ENCODE measurements around the gene GPHN. TPM values are rescaled to one million over a fixed set of nuclear protein-coding genes. Genes with fewer than 3 reads are reported as not detected.

GPHN gene
- total and polyA plus RNA-seq, 4 experiments from 2014 or later, result 9.0 to 18.8 (median 14.9) TPM

GRCh38 chr14:67173719-67174118 lies 665.8 kb downstream of the GPHN start:
- ChIA-PET POLR2A (ENCODE audit: partially characterized antibody) (no interaction called here), CTCF (ENCODE audit: partially characterized antibody) (no interaction called here)
- Mint-ChIP-seq H3K4me3 (no peak overlapping the region), H3K36me3 (peaks cover 52 to 84% of the 10 kb centered on the region in 2 donors), H3K27ac (no peak overlapping the region), H3K9me3 (peaks cover 6 to 74% (median 56%) of the 10 kb centered on the region in 8 donors), H3K27me3 (no peaks in the 10 kb centered on the region), H3K4me1 (no peaks in the 10 kb centered on the region)
- H3K36me3 ChIP-seq (ENCODE audit: insufficient read depth, low read length), result no peaks in the 10 kb centered on the region
- H3K27ac ChIP-seq (ENCODE audit: low read depth, low read length), result no peak overlapping the region
- no peak overlapping the region for H3K4me3 ChIP-seq (ENCODE audit: low read length in 2 of 2)
- intact Hi-C loops (cut with micrococcal nuclease), result no loop called here
- DNase-seq, result no peak
- no peaks in the 10 kb centered on the region for H3K27me3 ChIP-seq (ENCODE audit: insufficient read depth, low read length)
- H3K9me3 ChIP-seq (ENCODE audit: control insufficient read depth in 1 of 2, low read length in 2 of 2), result peaks cover 0 to 11% of the 10 kb centered on the region in 2 donors
- no peaks in the 10 kb centered on the region for H3K4me1 ChIP-seq (ENCODE audit: insufficient read depth, low read length)

GRCh38 chr14:67186172-67186768 lies 678.3 kb downstream of the GPHN start:
- H3K27me3 Mint-ChIP-seq, result no peaks in the 10 kb centered on the region
- H3K4me1 ChIP-seq (ENCODE audit: insufficient read depth, low read length), result peaks cover 16% of the 10 kb centered on the region
- intact Hi-C loops (cut with micrococcal nuclease), result no loop called here
- no peaks in the 10 kb centered on the region for H3K27me3 ChIP-seq (ENCODE audit: insufficient read depth, low read length)
- H3K4me1 Mint-ChIP-seq, result peaks cover 7 to 16% (median 9%) of the 10 kb centered on the region in 4 donors
- peak in 2 of 5 donors; percentile 2 to 5 for DNase-seq
- no peaks in the 10 kb centered on the region for H3K9me3 Mint-ChIP-seq
- H3K36me3 Mint-ChIP-seq, result peaks cover 5 to 8% of the 10 kb centered on the region in 2 donors
- no peaks in the 10 kb centered on the region for H3K9me3 ChIP-seq (ENCODE audit: control insufficient read depth in 1 of 2, low read length in 2 of 2)
- no peak overlapping the region for H3K4me3 Mint-ChIP-seq
- CTCF ChIA-PET (ENCODE audit: partially characterized antibody), result interaction anchor here (1.3 kb wide), 1 partner anchor 100 kb away, joined by 3 read pairs; no protein-coding TSS in a partner anchor
- no peak overlapping the region for H3K4me3 ChIP-seq (ENCODE audit: low read length in 2 of 2)
- POLR2A ChIA-PET (ENCODE audit: partially characterized antibody), result no interaction called here
- H3K27ac ChIP-seq (ENCODE audit: low read depth, low read length), result no peak overlapping the region
- H3K36me3 ChIP-seq (ENCODE audit: insufficient read depth, low read length), result no peaks in the 10 kb centered on the region
- no peak overlapping the region for H3K27ac Mint-ChIP-seq

- Histone ChIP-seq H3K4me1 (ENCODE audit: insufficient read depth, low read length) (peaks cover 16% of the 10 kb centered on the region), H3K36me3 (ENCODE audit: insufficient read depth, low read length) (no peaks in the 10 kb centered on the region), H3K27ac (ENCODE audit: low read depth, low read length) (no peak overlapping the region), H3K4me3 (ENCODE audit: low read length in 2 of 2) (no peak overlapping the region), H3K27me3 (ENCODE audit: insufficient read depth, low read length) (no peaks in the 10 kb centered on the region), H3K9me3 (ENCODE audit: control insufficient read depth in 1 of 2, low read length in 2 of 2) (no peaks in the 10 kb centered on the region)
- intact Hi-C loops (cut with micrococcal nuclease), result no loop called here
- H3K4me3 Mint-ChIP-seq, result no peak overlapping the region
- no peaks in the 10 kb centered on the region for H3K27me3 Mint-ChIP-seq
- CTCF ChIA-PET (ENCODE audit: partially characterized antibody), result interaction anchor here (0.9 to 1.3 kb wide), 2 partner anchors 10 to 99 kb away, joined by 3 read pairs; no protein-coding TSS in a partner anchor
- no peak overlapping the region for H3K27ac Mint-ChIP-seq
- peak in 2 of 5 donors; percentile 3 to 8 for DNase-seq
- peaks cover 7 to 16% (median 9%) of the 10 kb centered on the region in 4 donors for H3K4me1 Mint-ChIP-seq
- H3K36me3 Mint-ChIP-seq, result peaks cover 2 to 3% of the 10 kb centered on the region in 2 donors
- H3K9me3 Mint-ChIP-seq, result no peaks in the 10 kb centered on the region
- POLR2A ChIA-PET (ENCODE audit: partially characterized antibody), result no interaction called here
These were observed 679.0 kb downstream of the GPHN start for GRCh38 chr14:67186789-67187584.

- intact Hi-C loops (cut with micrococcal nuclease), result no loop called here
These were observed 679.9 kb downstream of the GPHN start for GRCh38 chr14:67187826-67188225.

GRCh38 chr14:67188326-67188725 lies 680.4 kb downstream of the GPHN start:
- Mint-ChIP-seq H3K27ac (no peak overlapping the region), H3K36me3 (no peaks in the 10 kb centered on the region), H3K4me1 (peaks cover 7 to 16% (median 9%) of the 10 kb centered on the region in 4 donors), H3K4me3 (peak overlapping the region in 1 of 8 donors; percentile 2), H3K27me3 (no peaks in the 10 kb centered on the region), H3K9me3 (no peaks in the 10 kb centered on the region)
- H3K4me3 ChIP-seq (ENCODE audit: low read length in 2 of 2), result no peak overlapping the region
- CTCF ChIA-PET (ENCODE audit: partially characterized antibody), result no interaction called here
- intact Hi-C loops (cut with micrococcal nuclease), result no loop called here
- H3K9me3 ChIP-seq (ENCODE audit: control insufficient read depth in 1 of 2, low read length in 2 of 2), result no peaks in the 10 kb centered on the region
- no peaks in the 10 kb centered on the region for H3K36me3 ChIP-seq (ENCODE audit: insufficient read depth, low read length)
- POLR2A ChIA-PET (ENCODE audit: partially characterized antibody), result no interaction called here
- H3K4me1 ChIP-seq (ENCODE audit: insufficient read depth, low read length), result peaks cover 16% of the 10 kb centered on the region
- no peak for DNase-seq
- H3K27ac ChIP-seq (ENCODE audit: low read depth, low read length), result no peak overlapping the region
- H3K27me3 ChIP-seq (ENCODE audit: insufficient read depth, low read length), result no peaks in the 10 kb centered on the region

More at GRCh38 chr14:67187826-67188225, 679.9 kb downstream of the GPHN start:
- H3K4me1 Mint-ChIP-seq, result peaks cover 7 to 16% (median 9%) of the 10 kb centered on the region in 4 donors
- H3K4me3 ChIP-seq (ENCODE audit: low read length in 2 of 2), result no peak overlapping the region
- H3K27ac Mint-ChIP-seq, result no peak overlapping the region
- no peak overlapping the region for H3K27ac ChIP-seq (ENCODE audit: low read depth, low read length)
- ChIA-PET CTCF (ENCODE audit: partially characterized antibody) (interaction anchor here (0.9 kb wide), 1 partner anchor 9 kb away, joined by 3 read pairs; no protein-coding TSS in a partner anchor), POLR2A (ENCODE audit: partially characterized antibody) (no interaction called here)
- peaks cover 16% of the 10 kb centered on the region for H3K4me1 ChIP-seq (ENCODE audit: insufficient read depth, low read length)
- H3K36me3 ChIP-seq (ENCODE audit: insufficient read depth, low read length), result no peaks in the 10 kb centered on the region
- no peaks in the 10 kb centered on the region for H3K36me3 Mint-ChIP-seq
- no peaks in the 10 kb centered on the region for H3K27me3 Mint-ChIP-seq
- no peaks in the 10 kb centered on the region for H3K9me3 Mint-ChIP-seq
- DNase-seq, result no peak
- no peaks in the 10 kb centered on the region for H3K9me3 ChIP-seq (ENCODE audit: control insufficient read depth in 1 of 2, low read length in 2 of 2)
- H3K27me3 ChIP-seq (ENCODE audit: insufficient read depth, low read length), result no peaks in the 10 kb centered on the region
- no peak overlapping the region for H3K4me3 Mint-ChIP-seq

GRCh38 chr14:67191768-67192290 lies 683.9 kb downstream of the GPHN start:
- CTCF ChIA-PET (ENCODE audit: partially characterized antibody), result no interaction called here
- Mint-ChIP-seq H3K27me3 (no peaks in the 10 kb centered on the region), H3K27ac (no peak overlapping the region), H3K36me3 (no peaks in the 10 kb centered on the region), H3K9me3 (no peaks in the 10 kb centered on the region), H3K4me1 (peaks cover 5 to 8% (median 7%) of the 10 kb centered on the region in 4 donors), H3K4me3 (no peak overlapping the region)
- H3K27ac ChIP-seq (ENCODE audit: low read depth, low read length), result no peak overlapping the region
- no peaks in the 10 kb centered on the region for H3K36me3 ChIP-seq (ENCODE audit: insufficient read depth, low read length)
- no peak overlapping the region for H3K4me3 ChIP-seq (ENCODE audit: low read length in 2 of 2)
- no peaks in the 10 kb centered on the region for H3K27me3 ChIP-seq (ENCODE audit: insufficient read depth, low read length)
- peaks cover 5% of the 10 kb centered on the region for H3K4me1 ChIP-seq (ENCODE audit: insufficient read depth, low read length)
- POLR2A ChIA-PET (ENCODE audit: partially characterized antibody), result no interaction called here
- DNase-seq, result no peak
- H3K9me3 ChIP-seq (ENCODE audit: control insufficient read depth in 1 of 2, low read length in 2 of 2), result no peaks in the 10 kb centered on the region
- intact Hi-C loops (cut with micrococcal nuclease), result no loop called here

GRCh38 chr14:67192366-67192765 lies 684.4 kb downstream of the GPHN start:
- no peaks in the 10 kb centered on the region for H3K9me3 Mint-ChIP-seq
- Histone ChIP-seq H3K27ac (ENCODE audit: low read depth, low read length) (no peak overlapping the region), H3K9me3 (ENCODE audit: control insufficient read depth in 1 of 2, low read length in 2 of 2) (no peaks in the 10 kb centered on the region), H3K27me3 (ENCODE audit: insufficient read depth, low read length) (no peaks in the 10 kb centered on the region), H3K4me1 (ENCODE audit: insufficient read depth, low read length) (no peaks in the 10 kb centered on the region), H3K4me3 (ENCODE audit: low read length in 2 of 2) (no peak overlapping the region), H3K36me3 (ENCODE audit: insufficient read depth, low read length) (no peaks in the 10 kb centered on the region)
- H3K27ac Mint-ChIP-seq, result no peak overlapping the region
- no peaks in the 10 kb centered on the region for H3K27me3 Mint-ChIP-seq
- intact Hi-C loops (cut with micrococcal nuclease), result no loop called here
- H3K4me3 Mint-ChIP-seq, result no peak overlapping the region
- H3K36me3 Mint-ChIP-seq, result no peaks in the 10 kb centered on the region
- CTCF ChIA-PET (ENCODE audit: partially characterized antibody), result no interaction called here
- H3K4me1 Mint-ChIP-seq, result peaks cover 6 to 9% (median 8%) of the 10 kb centered on the region in 4 donors
- no peak for DNase-seq
- POLR2A ChIA-PET (ENCODE audit: partially characterized antibody), result no interaction called here

All from CD4-positive, alpha-beta memory T cell (primary cell).